ENCODE measurements around the gene MFNG.
"Not testable (repeated sequence)": the region's sequence is repeated elsewhere in the genome, so short reads cannot be mapped to it uniquely, and the experiment has no call there.

Gene MFNG

GRCh38 chr22:37472418-37473006, 13.7 kb downstream of the MFNG start:
- peak; percentile 43 for DNase-seq

GRCh38 chr22:37471727-37472417, 14.3 kb downstream of the MFNG start:
- DNase-seq = no peak

GRCh38 chr22:37470087-37470445, 16.1 kb downstream of the MFNG start:
- no peak for DNase-seq

GRCh38 chr22:37469416-37470086, 16.6 kb downstream of the MFNG start:
- no peak for DNase-seq

GRCh38 chr22:37468201-37468695, 17.9 kb downstream of the MFNG start:
- DNase-seq = not testable (repeated sequence)

- no peak for DNase-seq
These were observed 18.7 kb downstream of the MFNG start for GRCh38 chr22:37467391-37467955.

- DNase-seq = no peak
These were observed 22.0 kb downstream of the MFNG start for GRCh38 chr22:37464181-37464580.

GRCh38 chr22:37462983-37463382, 23.2 kb downstream of the MFNG start:
- no peak for DNase-seq

- no peak for DNase-seq
These were observed 23.7 kb downstream of the MFNG start for GRCh38 chr22:37462436-37462835.

GRCh38 chr22:37461961-37462360, 24.2 kb downstream of the MFNG start:
- DNase-seq = no peak

GRCh38 chr22:37460684-37461083, 25.5 kb downstream of the MFNG start:
- no peak for DNase-seq

GRCh38 chr22:37459206-37459605, 27.0 kb downstream of the MFNG start:
- no peak for DNase-seq

- DNase-seq = peak; percentile 84
These were observed 28.9 kb downstream of the MFNG start for GRCh38 chr22:37457093-37457893.

GRCh38 chr22:37456346-37456745, 29.8 kb downstream of the MFNG start:
- DNase-seq = no peak

- no peak for DNase-seq
These were observed 30.3 kb downstream of the MFNG start for GRCh38 chr22:37455896-37456295.

GRCh38 chr22:37454857-37455686, 31.1 kb downstream of the MFNG start:
- no peak for DNase-seq

GRCh38 chr22:37453696-37454095, 32.5 kb downstream of the MFNG start:
- no peak for DNase-seq

GRCh38 chr22:37451218-37451617, 35.0 kb downstream of the MFNG start:
- DNase-seq = no peak

GRCh38 chr22:37449331-37450001, 36.7 kb downstream of the MFNG start:
- DNase-seq = no peak

- DNase-seq = no peak
These were observed 37.6 kb downstream of the MFNG start for GRCh38 chr22:37448516-37449127.

- no peak for DNase-seq
These were observed 40.7 kb downstream of the MFNG start for GRCh38 chr22:37445501-37445900.
